Transverse colon (tissue), 4 donors: ENCODE results near the gene HOXC12. TPM values are rescaled to one million over a fixed set of nuclear protein-coding genes. Genes with fewer than 3 reads are reported as not detected.

Experiments
- DNase-seq: peaks from one replicate; pipeline ENCODE4 v3.0.0-alpha.2; 2019
- H3K27ac ChIP-seq, 4 donors: fragments of 200-600 bp; sonication (generic); 2 replicates each; pipeline ENCODE4 v1.5.1; 2016 to 2018; ENCODE audit warnings: inconsistent platforms in 4 of 4
- H3K27me3 ChIP-seq: fragments of 200-600 bp; sonication (generic); 2 replicates; pipeline ENCODE4 v1.5.1; 2017; ENCODE audit warnings: inconsistent platforms
- H3K36me3 ChIP-seq, 4 donors: fragments of 200-600 bp; sonication (generic); 2 replicates each; pipeline ENCODE4 v1.5.1; 2017 to 2019; ENCODE audit warnings: inconsistent platforms in 4 of 4
- H3K4me1 ChIP-seq, 4 donors: fragments of 200-600 bp; sonication (generic); 2 replicates each; pipeline ENCODE4 v1.5.1; 2017 to 2020; ENCODE audit warnings: inconsistent platforms in 4 of 4
- H3K4me3 ChIP-seq, 4 donors: fragments of 200-600 bp; sonication (generic); 1 replicate in 1 of 4; 2 replicates in 3 of 4; pipeline versions ENCODE4 v1.5.1 to v1.6.1; 2017 to 2019; ENCODE audit warnings: inconsistent platforms in 4 of 4
- H3K9me3 ChIP-seq, 2 donors: fragments of 200-600 bp; sonication (generic); 2 replicates each; pipeline ENCODE4 v1.5.1; 2017 to 2019; ENCODE audit warnings: inconsistent platforms in 2 of 2
- CTCF ChIP-seq, 5 experiments: fragments of 200-600 bp in 3 of 5; fragments of 450-650 bp in 2 of 5; sonication (generic) in 3 of 5; IDR thresholded peaks; 1 replicate in 2 of 5; 2 replicates in 3 of 5; pipeline ENCODE4 v1.5.1; 2016 to 2017; ENCODE audit warnings: antibody characterized with exemption in 5 of 5, inconsistent platforms in 3 of 5, mild to moderate bottlenecking in 2 of 5, moderate library complexity in 1 of 5
- EP300 ChIP-seq: sonication (generic); formaldehyde crosslinking; IDR thresholded peaks from one replicate; pipeline ENCODE4 v1.6.1; 2017; ENCODE audit warnings: antibody characterized with exemption, low read depth
- POLR2A ChIP-seq: fragments of 450-650 bp; IDR thresholded peaks from one replicate; pipeline ENCODE4 v1.6.1; 2016; ENCODE audit warnings: antibody characterized with exemption, mild to moderate bottlenecking, moderate library complexity
- POLR2AphosphoS5 ChIP-seq, 3 donors: sonication (generic); formaldehyde crosslinking; IDR thresholded peaks; one replicate each; pipeline ENCODE4 v1.6.1; 2016; ENCODE audit warnings: antibody characterized with exemption in 3 of 3
- WGBS, 2 donors: methylation state at CpG; one replicate each; pipeline ENCODE4 v1.1.5; 2018; ENCODE audit warnings: low coverage in 1 of 2; 5-methylcytosine and 5-hydroxymethylcytosine counted together
- in situ Hi-C, 4 donors: fragments of 200-750 bp; cut with MboI; loops; one replicate each; pipeline versions ENCODE4 v1.15.0 to v1.15.1; 2017; ENCODE audit warnings: low sequenced_read_pairs in 3 of 4, low pct_ligation_motif_present in 1 of 4, low pct_unique_long_range_greater_than_20kb in 1 of 4
- intact Hi-C: fragments of 100-400 bp; cut with DNase I; formaldehyde crosslinking; loops from one replicate; pipeline ENCODE4 v1.15.1; 2023; ENCODE audit warnings: low total_unique reads
- total RNA-seq, 4 donors: library from RNA; depleted of rRNA; stranded (reverse); fragments of >200 nt; gene quantifications; one replicate each; pipeline ENCODE4 v1.1.0, GENCODE V29; 2016

The HOXC12 gene
- total RNA-seq, 4 donors from 2014 or later, result not detected

GRCh38 chr12:53955036-53955775, 503 bp downstream of the HOXC12 start:
- H3K36me3 ChIP-seq, result no peaks in the 10 kb centered on the region
- no peak overlapping the region for H3K4me3 ChIP-seq
- 19 to 30% methylated on average over 9 to 49 of the region's 86 CpGs for WGBS, 2 donors
- TF ChIP-seq POLR2A (no peak), POLR2AphosphoS5 (IDR thresholded peaks at IDR 0.05) (no peak), EP300 (no peak), CTCF (IDR thresholded peaks at IDR 0.05) (no peak)
- peaks cover 100% of the 10 kb centered on the region for H3K27me3 ChIP-seq
- H3K9me3 ChIP-seq, result no peaks in the 10 kb centered on the region
- H3K27ac ChIP-seq, result no peak overlapping the region
- H3K4me1 ChIP-seq, result peaks cover 0 to 3% (median 0%) of the 10 kb centered on the region in 4 donors
- intact Hi-C loops (no loop called here), in situ Hi-C loops (no loop called here)
- DNase-seq, result no peak

GRCh38 chr12:53955776-53956250, 1.1 kb downstream of the HOXC12 start:
- in situ Hi-C loops (no loop called here), intact Hi-C loops (no loop called here)
- H3K4me1 ChIP-seq, result peaks cover 0 to 5% (median 0%) of the 10 kb centered on the region in 4 donors

GRCh38 chr12:53956251-53956887, 1.7 kb downstream of the HOXC12 start:
- DNase-seq, result no peak
- H3K27me3 ChIP-seq, result peaks cover 100% of the 10 kb centered on the region
- intact Hi-C loops, result no loop called here
- TF ChIP-seq CTCF (IDR thresholded peaks at IDR 0.05) (no peak), EP300 (no peak), POLR2A (no peak), POLR2AphosphoS5 (IDR thresholded peaks at IDR 0.05) (no peak)
- peaks cover 0 to 11% (median 0%) of the 10 kb centered on the region in 4 donors for H3K4me1 ChIP-seq
- H3K4me3 ChIP-seq, result no peak overlapping the region
- in situ Hi-C loops, result no loop called here
- H3K36me3 ChIP-seq, result no peaks in the 10 kb centered on the region
- no peaks in the 10 kb centered on the region for H3K9me3 ChIP-seq
- no peak overlapping the region for H3K27ac ChIP-seq
- 21 to 32% methylated on average over 6 to 25 of the region's 25 CpGs for WGBS, 2 donors

More at GRCh38 chr12:53955776-53956250, 1.1 kb downstream of the HOXC12 start:
- H3K36me3 ChIP-seq, result no peaks in the 10 kb centered on the region
- H3K27ac ChIP-seq, result no peak overlapping the region
- H3K4me3 ChIP-seq, result no peak overlapping the region
- 15% methylated on average over 5 to 10 of the region's 10 CpGs for WGBS, 2 donors
- TF ChIP-seq POLR2A (no peak), POLR2AphosphoS5 (IDR thresholded peaks at IDR 0.05) (no peak), CTCF (IDR thresholded peaks at IDR 0.05) (no peak), EP300 (no peak)
- H3K27me3 ChIP-seq, result peaks cover 100% of the 10 kb centered on the region
- DNase-seq, result no peak
- H3K9me3 ChIP-seq, result no peaks in the 10 kb centered on the region

GRCh38 chr12:53956914-53957536, 2.3 kb downstream of the HOXC12 start:
- no peak for DNase-seq
- Histone ChIP-seq H3K27me3 (peaks cover 100% of the 10 kb centered on the region), H3K36me3 (no peaks in the 10 kb centered on the region), H3K9me3 (no peaks in the 10 kb centered on the region), H3K4me1 (peaks cover 0 to 12% (median 0%) of the 10 kb centered on the region in 4 donors), H3K4me3 (no peak overlapping the region), H3K27ac (no peak overlapping the region)
- 22 to 32% methylated on average over 6 to 11 of the region's 11 CpGs for WGBS, 2 donors
- intact Hi-C loops (no loop called here), in situ Hi-C loops (no loop called here)
- TF ChIP-seq POLR2A (no peak), EP300 (no peak), POLR2AphosphoS5 (IDR thresholded peaks at IDR 0.05) (no peak), CTCF (IDR thresholded peaks at IDR 0.05) (no peak)
